ES-I3 (cell line): Measurements from ENCODE around the gene IQGAP3.
A peak's percentile ranks its signal among the peaks of the same experiment; 100 is the strongest.
"Not testable (repeated sequence)": the region's sequence is repeated elsewhere in the genome, so short reads cannot be mapped to it uniquely, and the experiment has no call there.

Experiments
- H3K36me3 ChIP-seq: 2 replicates; pipeline ENCODE4 v1.6.1; 2013; ENCODE audit warnings: mild to moderate bottlenecking, low read length, control low read depth, moderate library complexity; ENCODE audit not compliant: insufficient read depth
- H3K4me1 ChIP-seq: 2 replicates; pipeline ENCODE4 v1.6.1; 2013; ENCODE audit warnings: mild to moderate bottlenecking, control low read depth, low read length; ENCODE audit not compliant: insufficient read depth
- H3K9ac ChIP-seq: 2 replicates; pipeline ENCODE4 v1.6.1; 2013; ENCODE audit warnings: low read depth, mild to moderate bottlenecking, low read length, moderate library complexity
- H3K9me3 ChIP-seq: 2 replicates; pipeline ENCODE4 v1.6.1; 2013; ENCODE audit warnings: mild to moderate bottlenecking, low read length, moderate library complexity; ENCODE audit not compliant: control insufficient read depth, insufficient read depth

Gene IQGAP3

GRCh38 chr1:156587927-156588326 lies 15.6 kb upstream of the IQGAP3 start:
- H3K4me1 ChIP-seq, H3K36me3 ChIP-seq, H3K9me3 ChIP-seq, H3K9ac ChIP-seq: not testable (repeated sequence)

DNA sequence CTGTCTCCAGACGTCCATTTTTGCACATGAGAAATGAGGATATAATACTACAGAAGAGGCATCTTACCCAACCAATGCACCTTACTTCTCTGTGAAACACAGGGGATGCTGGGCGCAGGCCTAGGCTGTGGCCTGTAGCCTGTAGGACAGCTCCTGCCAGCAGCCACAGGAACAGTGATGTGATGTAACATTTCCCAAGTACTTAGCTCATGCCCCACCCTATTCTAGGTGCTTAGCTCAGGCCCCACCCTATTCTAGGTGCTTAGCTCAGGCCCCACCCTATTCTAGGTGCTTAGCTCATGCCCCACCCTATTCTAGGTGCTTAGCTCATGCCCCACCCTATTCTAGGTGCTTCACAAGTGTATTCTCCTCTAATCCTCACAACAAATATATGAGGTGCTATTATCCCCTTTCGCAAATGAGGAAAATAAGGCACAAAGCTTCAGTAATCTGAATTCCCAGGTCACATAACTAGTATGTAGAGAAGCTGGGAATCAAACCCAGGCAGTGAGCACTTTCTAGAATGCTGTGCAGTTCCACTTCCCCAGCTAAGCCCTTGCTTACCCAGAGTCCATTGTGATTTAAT lies 14.6 kb upstream of the IQGAP3 start:
- H3K36me3 ChIP-seq: no peaks in the 10 kb centered on the region
- peaks cover 9% of the 10 kb centered on the region for H3K4me1 ChIP-seq
- H3K9me3 ChIP-seq: no peaks in the 10 kb centered on the region
- no peak overlapping the region for H3K9ac ChIP-seq

DNA sequence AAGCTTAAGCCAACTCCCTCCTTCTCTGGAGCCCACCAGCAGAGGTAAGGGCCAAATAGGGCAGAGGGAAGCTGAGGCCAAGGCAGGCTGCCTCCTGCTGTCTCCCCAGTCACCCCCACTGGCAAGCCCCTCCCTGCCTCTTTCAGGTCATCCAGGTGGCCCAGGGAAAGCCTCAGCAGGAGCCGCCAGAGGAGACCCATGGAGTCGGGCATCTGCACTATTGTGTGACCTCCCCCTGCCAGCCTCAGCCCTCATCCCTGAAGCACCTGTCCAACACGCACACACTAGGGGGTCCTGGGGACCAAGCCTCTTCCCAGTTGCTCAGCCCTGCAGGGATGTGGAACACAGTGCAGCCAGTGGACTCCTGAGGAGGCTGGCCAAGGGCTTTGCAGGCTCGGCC lies 14.0 kb upstream of the IQGAP3 start:
- H3K36me3 ChIP-seq: no peaks in the 10 kb centered on the region
- peaks cover 9% of the 10 kb centered on the region for H3K4me1 ChIP-seq
- H3K9me3 ChIP-seq: no peaks in the 10 kb centered on the region
- H3K9ac ChIP-seq: no peak overlapping the region

- H3K9ac ChIP-seq: peak overlapping the region; percentile 30; the same call in 1 of the 2 replicates
- no peaks in the 10 kb centered on the region for H3K9me3 ChIP-seq
- H3K4me1 ChIP-seq: peaks cover 9% of the 10 kb centered on the region
- no peaks in the 10 kb centered on the region for H3K36me3 ChIP-seq
Measured at GRCh38 chr1:156584813-156585212, 12.4 kb upstream of the IQGAP3 start.

GRCh38 chr1:156583821-156584622 lies 11.7 kb upstream of the IQGAP3 start:
- Histone ChIP-seq H3K4me1 (peaks cover 9% of the 10 kb centered on the region), H3K36me3 (no peaks in the 10 kb centered on the region), H3K9ac (peak overlapping the region; percentile 30; the same call in 1 of the 2 replicates), H3K9me3 (no peaks in the 10 kb centered on the region)

- Histone ChIP-seq H3K9ac (no peak overlapping the region), H3K4me1 (peaks cover 9% of the 10 kb centered on the region), H3K36me3 (no peaks in the 10 kb centered on the region), H3K9me3 (no peaks in the 10 kb centered on the region)
Measured at GRCh38 chr1:156582388-156583017, 10.1 kb upstream of the IQGAP3 start.

DNA sequence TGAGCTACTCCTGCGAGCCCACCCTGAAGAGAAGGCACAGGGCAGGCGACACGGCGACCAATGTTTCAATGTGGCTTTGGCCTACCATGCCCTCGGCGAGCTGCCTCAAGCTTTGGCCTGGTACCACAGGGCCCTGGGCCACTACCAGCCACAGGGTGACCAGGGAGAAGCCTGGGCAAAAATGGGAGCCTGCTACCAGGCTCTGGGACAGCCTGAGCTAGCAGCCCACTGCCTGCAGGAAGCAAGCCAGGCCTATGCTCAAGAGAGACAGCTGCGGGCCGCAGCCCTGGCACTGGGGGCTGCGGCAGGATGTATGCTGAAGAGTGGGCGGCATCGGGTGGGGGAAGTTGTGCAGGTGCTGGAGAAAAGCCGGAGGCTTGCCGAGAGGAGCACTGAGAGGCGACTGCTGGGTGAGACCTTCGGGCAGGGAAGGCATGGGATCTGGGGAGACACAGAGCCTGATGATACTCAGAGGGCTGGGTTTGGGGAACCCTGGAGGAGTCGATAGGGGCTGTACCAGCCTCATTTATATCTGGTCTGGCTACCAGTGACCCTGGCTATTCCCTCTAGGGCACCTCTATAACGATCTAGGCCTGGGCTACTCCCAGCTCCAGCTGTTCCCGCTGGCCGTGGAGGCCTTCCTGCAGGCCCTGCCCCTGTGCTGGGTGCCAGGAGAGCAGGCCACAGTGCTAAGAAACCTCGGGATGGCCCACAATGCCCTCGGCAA lies 9.5 kb upstream of the IQGAP3 start:
- H3K36me3 ChIP-seq: no peaks in the 10 kb centered on the region
- no peaks in the 10 kb centered on the region for H3K9me3 ChIP-seq
- no peak overlapping the region for H3K9ac ChIP-seq
- peaks cover 9% of the 10 kb centered on the region for H3K4me1 ChIP-seq

- Histone ChIP-seq H3K4me1 (peaks cover 4% of the 10 kb centered on the region), H3K36me3 (no peaks in the 10 kb centered on the region), H3K9ac (no peak within 1 kb of the TSS), H3K9me3 (no peaks in the 10 kb centered on the region)
Measured at GRCh38 chr1:156579472-156579871, 7.1 kb upstream of the IQGAP3 start, which contains the start of gene TTC24. TTC24 (plus strand) TSS chr1:156579723; CDS start chr1:156581365, 1,642 bp downstream.

GRCh38 chr1:156578055-156578454 lies 5.7 kb upstream of the IQGAP3 start:
- H3K36me3 ChIP-seq: no peaks in the 10 kb centered on the region
- H3K9ac ChIP-seq: no peak overlapping the region
- no peaks in the 10 kb centered on the region for H3K9me3 ChIP-seq
- no peaks in the 10 kb centered on the region for H3K4me1 ChIP-seq

- Histone ChIP-seq H3K9me3 (no peaks in the 10 kb centered on the region), H3K4me1 (no peaks in the 10 kb centered on the region), H3K9ac (no peak overlapping the region), H3K36me3 (no peaks in the 10 kb centered on the region)
Measured at GRCh38 chr1:156577550-156577949, 5.2 kb upstream of the IQGAP3 start.

GRCh38 chr1:156574039-156574633 lies 1.8 kb upstream of the IQGAP3 start:
- H3K9ac ChIP-seq: no peak overlapping the region
- no peaks in the 10 kb centered on the region for H3K36me3 ChIP-seq
- no peaks in the 10 kb centered on the region for H3K9me3 ChIP-seq
- peaks cover 5% of the 10 kb centered on the region; the same call in 1 of the 2 replicates for H3K4me1 ChIP-seq

GRCh38 chr1:156572663-156573018 lies 276 bp upstream of the IQGAP3 start:
- Histone ChIP-seq H3K4me1 (peaks cover 5% of the 10 kb centered on the region; the same call in 1 of the 2 replicates), H3K36me3 (no peaks in the 10 kb centered on the region), H3K9ac (peak overlapping the region; percentile 87; the same call in 1 of the 2 replicates), H3K9me3 (no peaks in the 10 kb centered on the region)

DNA sequence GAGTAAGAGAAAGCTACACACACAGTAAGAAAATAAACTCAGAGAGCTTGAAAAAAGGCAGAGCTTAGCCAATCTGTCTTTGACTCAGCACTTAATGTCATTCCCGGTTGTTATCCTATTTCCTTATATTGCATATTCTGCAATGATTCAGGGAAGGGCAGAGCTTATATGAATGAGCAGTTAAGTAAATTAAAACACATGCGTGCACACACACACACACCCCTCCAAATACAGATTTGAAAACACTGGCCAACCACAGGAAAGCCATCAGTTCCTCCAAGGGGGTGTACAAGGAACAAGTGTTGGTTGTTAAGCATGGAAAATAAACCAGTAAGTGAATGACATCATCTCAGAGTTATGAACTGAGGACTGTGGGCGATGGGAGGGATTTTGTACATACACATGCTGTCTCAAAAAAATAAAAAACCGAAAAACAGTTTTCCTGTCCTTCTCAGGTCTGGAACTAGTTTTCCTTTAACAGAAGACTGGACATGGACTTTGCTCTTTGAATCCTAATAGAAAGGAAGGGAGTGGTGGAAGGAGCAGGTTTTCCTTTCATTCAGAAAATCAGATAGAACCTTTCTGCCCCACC lies 1.0 kb downstream of the IQGAP3 start:
- no peaks in the 10 kb centered on the region for H3K9me3 ChIP-seq
- H3K9ac ChIP-seq: peak overlapping the region; percentile 87
- H3K36me3 ChIP-seq: no peaks in the 10 kb centered on the region
- peaks cover 5% of the 10 kb centered on the region; the same call in 1 of the 2 replicates for H3K4me1 ChIP-seq

DNA sequence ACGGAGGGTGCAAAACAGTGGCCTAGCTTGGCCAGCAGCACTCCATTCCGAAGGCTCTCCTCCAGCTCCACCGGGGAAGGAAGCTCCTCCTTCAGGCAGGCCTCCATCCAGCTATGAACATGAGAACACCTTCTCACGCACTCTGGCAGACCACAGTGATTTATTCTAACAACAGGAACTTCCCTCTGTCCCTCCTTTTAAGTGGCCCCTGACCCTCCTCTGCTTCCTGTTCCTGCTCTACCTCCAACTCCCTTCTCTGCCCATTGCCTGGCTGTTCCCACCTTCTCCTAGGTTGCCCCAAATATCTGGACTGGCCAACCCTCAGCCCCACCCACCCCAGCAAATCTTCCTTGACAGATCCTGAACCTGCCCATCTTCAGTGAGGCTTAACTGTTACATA lies 5.9 kb downstream of the IQGAP3 start:
- Histone ChIP-seq H3K4me1 (peaks cover 4% of the 10 kb centered on the region; the same call in 1 of the 2 replicates), H3K36me3 (peaks cover 5% of the 10 kb centered on the region; the same call in 1 of the 2 replicates), H3K9ac (no peak overlapping the region), H3K9me3 (no peaks in the 10 kb centered on the region)
